ENCODE measurements around the gene FBXO9.

GRCh38 chr6:53035549-53036213 is 29.5 kb upstream of the FBXO9 start:
- no peak for TF ChIP-seq POLR2A (IDR thresholded peaks at IDR 0.05)
- TF ChIP-seq CTCF (IDR thresholded peaks at IDR 0.05) = no peak
